GM18909 (cell line): ENCODE measurements around the gene RAPGEF5.

Experiments
- ATAC-seq: cut with Tn5 transposase; IDR thresholded peaks from one replicate; pipeline ENCODE4 v1.9.1; 2021; ENCODE audit warnings: mild to moderate bottlenecking; ENCODE audit not compliant: unreplicated experiment, poor library complexity

Gene RAPGEF5

GRCh38 chr7:22277375-22277774 is 79.6 kb downstream of the RAPGEF5 start:
- no peak for ATAC-seq

GRCh38 chr7:22275661-22276060 is 81.3 kb downstream of the RAPGEF5 start:
- ATAC-seq: no peak

- ATAC-seq: no peak
Measured at GRCh38 chr7:22271311-22271710, 85.6 kb downstream of the RAPGEF5 start.

GRCh38 chr7:22270371-22270770 is 86.6 kb downstream of the RAPGEF5 start:
- ATAC-seq: no peak

GRCh38 chr7:22269963-22270362 is 87.0 kb downstream of the RAPGEF5 start:
- ATAC-seq: no peak

GRCh38 chr7:22268884-22269421 is 88.0 kb downstream of the RAPGEF5 start:
- no peak for ATAC-seq

GRCh38 chr7:22267930-22268615 is 88.9 kb downstream of the RAPGEF5 start:
- no peak for ATAC-seq

- ATAC-seq: no peak
Measured at GRCh38 chr7:22262538-22262937, 94.4 kb downstream of the RAPGEF5 start.

- no peak for ATAC-seq
Measured at GRCh38 chr7:22256541-22257096, 100.3 kb downstream of the RAPGEF5 start.

GRCh38 chr7:22255834-22256233 is 101.1 kb downstream of the RAPGEF5 start:
- no peak for ATAC-seq

- ATAC-seq: no peak
Measured at GRCh38 chr7:22255342-22255741, 101.6 kb downstream of the RAPGEF5 start.

- no peak for ATAC-seq
Measured at GRCh38 chr7:22252936-22253536, 103.9 kb downstream of the RAPGEF5 start.

- ATAC-seq: no peak
Measured at GRCh38 chr7:22252016-22252415, 104.9 kb downstream of the RAPGEF5 start.

- no peak for ATAC-seq
Measured at GRCh38 chr7:22251281-22251680, 105.7 kb downstream of the RAPGEF5 start.

GRCh38 chr7:22250390-22250789 is 106.6 kb downstream of the RAPGEF5 start:
- no peak for ATAC-seq

GRCh38 chr7:22248111-22248809 is 108.7 kb downstream of the RAPGEF5 start:
- no peak for ATAC-seq

- ATAC-seq: no peak
Measured at GRCh38 chr7:22241805-22242390, 115.1 kb downstream of the RAPGEF5 start.

- ATAC-seq: no peak
Measured at GRCh38 chr7:22240904-22241571, 115.9 kb downstream of the RAPGEF5 start.

GRCh38 chr7:22238354-22239311 is 118.3 kb downstream of the RAPGEF5 start:
- no peak for ATAC-seq
